K562 (cell line): Measurements from ENCODE around the gene LIPT2. TPM values are rescaled to one million over a fixed set of nuclear protein-coding genes. Genes with fewer than 3 reads are reported as not detected.

Experiments used
- ARID2 ChIP-seq: fragments of 450-650 bp; IDR thresholded peaks from 2 replicates; pipeline ENCODE4 v1.6.1; 2017; ENCODE audit warnings: antibody characterized with exemption, mild to moderate bottlenecking
- BCOR ChIP-seq: fragments of 450-650 bp; IDR thresholded peaks from 2 replicates; pipeline ENCODE4 v1.6.1; 2016
- FIP1L1 ChIP-seq: fragments of 200-400 bp; formaldehyde crosslinking; IDR thresholded peaks from 2 replicates; pipeline ENCODE4 v1.6.1; 2018; ENCODE audit warnings: mild to moderate bottlenecking, low read depth, low read length; ENCODE audit not compliant: poor library complexity, severe bottlenecking
- GMEB1 ChIP-seq: fragments of 250-450 bp; sonication (Bioruptor Pico); IDR thresholded peaks from 2 replicates; pipeline ENCODE4 v1.4.0; 2020; ENCODE audit warnings: mild to moderate bottlenecking
- KDM2B ChIP-seq: fragments of 250-450 bp; sonication (Bioruptor Pico); IDR thresholded peaks from 2 replicates; pipeline ENCODE4 v1.8.0; 2021; ENCODE audit warnings: mild to moderate bottlenecking, moderate library complexity
- L3MBTL2 ChIP-seq: fragments of 450-650 bp; IDR thresholded peaks from 2 replicates; pipeline ENCODE4 v1.6.1; 2016; ENCODE audit warnings: mild to moderate bottlenecking, moderate library complexity
- MECOM ChIP-seq: fragments of 250-450 bp; sonication (Bioruptor Pico); IDR thresholded peaks from 2 replicates; pipeline ENCODE4 v1.8.0; 2022; ENCODE audit warnings: inconsistent platforms
- MEF2D ChIP-seq: conservative IDR thresholded peaks from 2 replicates; pipeline ENCODE4 v1.6.1; 2016; ENCODE audit warnings: low read depth, missing genetic modification characterization, missing compliant biosample characterization
- RAD21 ChIP-seq, 2 experiments: fragments of 250-450 bp in 1 of 2; fragments of 450-650 bp in 1 of 2; sonication (Bioruptor Pico) in 1 of 2; formaldehyde crosslinking in 1 of 2; IDR thresholded peaks in 1 of 2; conservative IDR thresholded peaks in 1 of 2; 2 replicates each; pipeline versions ENCODE4 v1.4.0 to v1.8.0; 2020 to 2022; ENCODE audit warnings: mild to moderate bottlenecking in 2 of 2, moderate library complexity in 1 of 2
- SOX6 ChIP-seq: fragments of 450-650 bp; IDR thresholded peaks from 2 replicates; pipeline ENCODE4 v1.6.1; 2014; ENCODE audit warnings: mild to moderate bottlenecking
- TARDBP ChIP-seq: fragments of 450-650 bp; IDR thresholded peaks from 2 replicates; pipeline ENCODE4 v1.6.1; 2016
- ZBTB1 ChIP-seq: sonication (generic); formaldehyde crosslinking; IDR thresholded peaks from 2 replicates; pipeline ENCODE4 v1.8.1; 2023; ENCODE audit warnings: missing genetic modification reagents, low read depth, mild to moderate bottlenecking, borderline replicate concordance
- ZBTB12 ChIP-seq: fragments of 250-450 bp; sonication (Bioruptor Pico); IDR thresholded peaks from 2 replicates; pipeline ENCODE4 v1.4.0; 2020
- ZNF24 ChIP-seq: fragments of 450-650 bp; IDR thresholded peaks from 2 replicates; pipeline ENCODE4 v1.6.1; 2016
- ZNF253 ChIP-seq: fragments of 250-450 bp; sonication (Bioruptor Pico); conservative IDR thresholded peaks from 2 replicates; pipeline ENCODE4 v1.6.1; 2021; ENCODE audit warnings: mild to moderate bottlenecking
- ZNF551 ChIP-seq: fragments of 250-450 bp; sonication (Bioruptor Pico); IDR thresholded peaks from 2 replicates; pipeline ENCODE4 v1.5.0; 2021; ENCODE audit warnings: mild to moderate bottlenecking, moderate library complexity
- polyA plus RNA-seq, 8 experiments: library from polyadenylated mRNA; depleted of rRNA in 4 of 8; stranded (reverse) in 5 of 8; unstranded in 3 of 8; fragments of >200 nt; fragmentation: Nextera tagmentation in 2 of 8; fragmentation: Illumina TruSeq in 1 of 8; extraction: Ambion mirVana in 2 of 8; extraction: Trizol in 1 of 8; gene quantifications; 2 replicates each; pipeline versions ENCODE4 v1.2.1 to v1.2.3, GENCODE V29; 2011 to 2014; ENCODE audit warnings: inconsistent platforms in 1 of 8, missing spikeins in 1 of 8
- total RNA-seq, 7 experiments: library from RNA; depleted of rRNA in 6 of 7; stranded (reverse); fragments of >200 nt in 6 of 7; fragmentation: Illumina TruSeq in 2 of 7; extraction: Trizol in 2 of 7; gene quantifications; 2 replicates each; pipeline versions ENCODE4 v1.2.1 to v1.2.3, GENCODE V29; 2011 to 2021; ENCODE audit warnings: low replicate concordance in 1 of 7
- TF ChIP-seq, protein P1 (sequence below): sonication (generic); formaldehyde crosslinking; IDR thresholded peaks from 2 replicates; pipeline ENCODE4 v1.8.0; 2022; ENCODE audit warnings: missing genetic modification reagents, mild to moderate bottlenecking, moderate library complexity, borderline replicate concordance
- TF ChIP-seq, protein P2 (sequence below): fragments of 200-400 bp; formaldehyde crosslinking; IDR thresholded peaks from 2 replicates; pipeline ENCODE4 v1.6.1; 2017; ENCODE audit warnings: mild to moderate bottlenecking, low read depth, low read length, moderate library complexity
- TF ChIP-seq, protein P3 (sequence below): fragments of 450-650 bp; IDR thresholded peaks from 2 replicates; pipeline ENCODE4 v1.7.1; 2018; ENCODE audit warnings: mild to moderate bottlenecking, low read depth; ENCODE audit not compliant: partially characterized antibody

LIPT2 gene
- total and polyA plus RNA-seq, 9 of the 15 experiments (the other 6 are each of a cell fraction or from before 2014, with no cell fraction given): 1.00 to 5.2 (median 3.5) TPM

DNA sequence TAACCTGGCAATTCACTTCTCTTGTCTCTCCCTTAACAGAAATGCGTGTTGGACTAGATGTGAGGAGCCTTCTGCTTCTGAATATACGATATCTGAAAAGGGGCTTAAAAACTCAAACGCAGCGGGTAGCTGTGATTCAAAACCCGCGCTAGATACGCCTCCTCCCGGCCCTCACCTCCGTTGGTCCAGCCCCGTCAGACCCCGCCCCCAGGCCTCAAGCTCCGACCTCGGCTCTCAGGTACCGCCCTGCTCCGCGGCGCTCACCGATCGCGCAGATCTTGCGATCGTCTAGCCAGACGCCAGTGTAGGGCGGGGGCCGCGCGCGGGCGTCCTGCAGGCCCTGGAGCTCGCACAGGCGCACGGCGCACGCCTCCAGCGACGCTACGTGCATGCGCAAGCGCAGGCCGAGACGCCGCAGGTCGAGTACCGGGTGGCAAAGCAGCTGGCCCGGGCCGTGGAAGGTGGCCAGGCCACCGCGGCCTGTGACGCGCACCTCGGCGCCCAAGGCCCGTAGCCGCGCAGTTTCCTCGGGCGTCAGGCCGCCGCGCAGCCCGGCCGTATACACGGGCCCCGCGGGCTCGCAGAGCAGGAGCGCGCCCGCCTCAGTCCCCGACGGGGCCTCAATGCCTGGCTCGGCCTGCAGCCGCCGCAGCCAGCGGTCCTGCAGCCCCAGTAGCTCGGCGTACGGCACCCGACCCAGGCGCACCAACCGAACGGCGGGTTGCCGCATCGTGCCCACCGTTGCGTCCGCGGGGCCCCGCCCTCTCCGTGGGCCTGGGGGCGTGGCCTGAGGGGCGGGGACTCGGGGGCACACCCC is at the start of gene LIPT2 (continued):
- TF ChIP-seq ZBTB12 (CRISPR knock-in tag) (peak; percentile 58), ZBTB1 (CRISPR knock-in tag) (peak; percentile 73; the same call in 1 of the 2 replicates), ZNF253 (CRISPR knock-in tag) (no peak), GMEB1 (CRISPR knock-in tag) (peak; percentile 99), BCOR (peak; percentile 17; the same call in 1 of the 2 replicates), ZNF551 (CRISPR knock-in tag) (no peak), FIP1L1 (peak; percentile 79), SOX6 (peak; percentile 49), L3MBTL2 (peak; percentile 89), RAD21 (CRISPR knock-in tag; conservative IDR thresholded peaks at IDR 0.05 in 1 of 2, IDR thresholded peaks at IDR 0.05 in 1 of 2) (no peak), ZNF24 (peak; percentile 52; the same call in 1 of the 2 replicates), MECOM (no peak), ARID2 (no peak), MEF2D (no peak), KDM2B (CRISPR knock-in tag) (peak; percentile 54; the same call in 1 of the 2 replicates), TARDBP (peak; percentile 69; the same call in 1 of the 2 replicates)
- TF ChIP-seq, protein P1, sequence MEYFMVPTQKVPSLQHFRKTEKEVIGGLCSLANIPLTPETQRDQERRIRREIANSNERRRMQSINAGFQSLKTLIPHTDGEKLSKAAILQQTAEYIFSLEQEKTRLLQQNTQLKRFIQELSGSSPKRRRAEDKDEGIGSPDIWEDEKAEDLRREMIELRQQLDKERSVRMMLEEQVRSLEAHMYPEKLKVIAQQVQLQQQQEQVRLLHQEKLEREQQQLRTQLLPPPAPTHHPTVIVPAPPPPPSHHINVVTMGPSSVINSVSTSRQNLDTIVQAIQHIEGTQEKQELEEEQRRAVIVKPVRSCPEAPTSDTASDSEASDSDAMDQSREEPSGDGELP (CRISPR knock-in tag): peak; percentile 92
- TF ChIP-seq, protein P2, sequence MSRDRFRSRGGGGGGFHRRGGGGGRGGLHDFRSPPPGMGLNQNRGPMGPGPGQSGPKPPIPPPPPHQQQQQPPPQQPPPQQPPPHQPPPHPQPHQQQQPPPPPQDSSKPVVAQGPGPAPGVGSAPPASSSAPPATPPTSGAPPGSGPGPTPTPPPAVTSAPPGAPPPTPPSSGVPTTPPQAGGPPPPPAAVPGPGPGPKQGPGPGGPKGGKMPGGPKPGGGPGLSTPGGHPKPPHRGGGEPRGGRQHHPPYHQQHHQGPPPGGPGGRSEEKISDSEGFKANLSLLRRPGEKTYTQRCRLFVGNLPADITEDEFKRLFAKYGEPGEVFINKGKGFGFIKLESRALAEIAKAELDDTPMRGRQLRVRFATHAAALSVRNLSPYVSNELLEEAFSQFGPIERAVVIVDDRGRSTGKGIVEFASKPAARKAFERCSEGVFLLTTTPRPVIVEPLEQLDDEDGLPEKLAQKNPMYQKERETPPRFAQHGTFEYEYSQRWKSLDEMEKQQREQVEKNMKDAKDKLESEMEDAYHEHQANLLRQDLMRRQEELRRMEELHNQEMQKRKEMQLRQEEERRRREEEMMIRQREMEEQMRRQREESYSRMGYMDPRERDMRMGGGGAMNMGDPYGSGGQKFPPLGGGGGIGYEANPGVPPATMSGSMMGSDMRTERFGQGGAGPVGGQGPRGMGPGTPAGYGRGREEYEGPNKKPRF: no peak
- TF ChIP-seq, protein P3, sequence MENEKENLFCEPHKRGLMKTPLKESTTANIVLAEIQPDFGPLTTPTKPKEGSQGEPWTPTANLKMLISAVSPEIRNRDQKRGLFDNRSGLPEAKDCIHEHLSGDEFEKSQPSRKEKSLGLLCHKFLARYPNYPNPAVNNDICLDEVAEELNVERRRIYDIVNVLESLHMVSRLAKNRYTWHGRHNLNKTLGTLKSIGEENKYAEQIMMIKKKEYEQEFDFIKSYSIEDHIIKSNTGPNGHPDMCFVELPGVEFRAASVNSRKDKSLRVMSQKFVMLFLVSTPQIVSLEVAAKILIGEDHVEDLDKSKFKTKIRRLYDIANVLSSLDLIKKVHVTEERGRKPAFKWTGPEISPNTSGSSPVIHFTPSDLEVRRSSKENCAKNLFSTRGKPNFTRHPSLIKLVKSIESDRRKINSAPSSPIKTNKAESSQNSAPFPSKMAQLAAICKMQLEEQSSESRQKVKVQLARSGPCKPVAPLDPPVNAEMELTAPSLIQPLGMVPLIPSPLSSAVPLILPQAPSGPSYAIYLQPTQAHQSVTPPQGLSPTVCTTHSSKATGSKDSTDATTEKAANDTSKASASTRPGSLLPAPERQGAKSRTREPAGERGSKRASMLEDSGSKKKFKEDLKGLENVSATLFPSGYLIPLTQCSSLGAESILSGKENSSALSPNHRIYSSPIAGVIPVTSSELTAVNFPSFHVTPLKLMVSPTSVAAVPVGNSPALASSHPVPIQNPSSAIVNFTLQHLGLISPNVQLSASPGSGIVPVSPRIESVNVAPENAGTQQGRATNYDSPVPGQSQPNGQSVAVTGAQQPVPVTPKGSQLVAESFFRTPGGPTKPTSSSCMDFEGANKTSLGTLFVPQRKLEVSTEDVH: no peak
